CD4-positive, alpha-beta T cell treated with Interleukin-1 beta for 1 hour (primary cell): ENCODE results near the gene DPPA4.
"Not testable (repeated sequence)": the region's sequence is repeated elsewhere in the genome, so short reads cannot be mapped to it uniquely, and the experiment has no call there.

ENCODE experiments used
- DNase-seq, 2 donors: peaks; one replicate each; pipeline ENCODE4 v3.0.0-alpha.2; 2020 to 2022

DPPA4 gene, protein sequence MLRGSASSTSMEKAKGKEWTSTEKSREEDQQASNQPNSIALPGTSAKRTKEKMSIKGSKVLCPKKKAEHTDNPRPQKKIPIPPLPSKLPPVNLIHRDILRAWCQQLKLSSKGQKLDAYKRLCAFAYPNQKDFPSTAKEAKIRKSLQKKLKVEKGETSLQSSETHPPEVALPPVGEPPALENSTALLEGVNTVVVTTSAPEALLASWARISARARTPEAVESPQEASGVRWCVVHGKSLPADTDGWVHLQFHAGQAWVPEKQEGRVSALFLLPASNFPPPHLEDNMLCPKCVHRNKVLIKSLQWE

DNA sequence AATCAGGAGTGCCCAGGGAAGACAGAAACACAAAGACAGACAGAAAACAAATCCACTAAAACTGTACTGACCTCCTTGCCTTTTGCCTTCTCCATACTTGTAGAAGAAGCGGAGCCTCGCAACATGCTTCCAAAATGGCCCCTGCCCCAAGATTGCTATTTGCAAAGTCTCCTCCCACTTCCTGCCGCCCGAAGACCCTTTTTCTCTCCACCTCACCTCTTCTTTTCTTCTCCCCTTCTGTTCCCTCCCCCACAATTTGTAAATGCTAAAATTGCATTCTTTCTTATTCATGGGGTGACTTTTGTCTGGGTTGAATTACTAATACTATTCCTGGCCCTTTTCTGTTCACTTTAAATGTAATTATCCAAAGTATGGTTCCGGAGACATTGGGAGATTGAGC, at the start of gene DPPA4:
TSS of gene DPPA4 (minus strand) at position 154 of the 400 bp plus-strand sequence. CDS start at position 125, 29 bp downstream.
- no peak for DNase-seq

DNA sequence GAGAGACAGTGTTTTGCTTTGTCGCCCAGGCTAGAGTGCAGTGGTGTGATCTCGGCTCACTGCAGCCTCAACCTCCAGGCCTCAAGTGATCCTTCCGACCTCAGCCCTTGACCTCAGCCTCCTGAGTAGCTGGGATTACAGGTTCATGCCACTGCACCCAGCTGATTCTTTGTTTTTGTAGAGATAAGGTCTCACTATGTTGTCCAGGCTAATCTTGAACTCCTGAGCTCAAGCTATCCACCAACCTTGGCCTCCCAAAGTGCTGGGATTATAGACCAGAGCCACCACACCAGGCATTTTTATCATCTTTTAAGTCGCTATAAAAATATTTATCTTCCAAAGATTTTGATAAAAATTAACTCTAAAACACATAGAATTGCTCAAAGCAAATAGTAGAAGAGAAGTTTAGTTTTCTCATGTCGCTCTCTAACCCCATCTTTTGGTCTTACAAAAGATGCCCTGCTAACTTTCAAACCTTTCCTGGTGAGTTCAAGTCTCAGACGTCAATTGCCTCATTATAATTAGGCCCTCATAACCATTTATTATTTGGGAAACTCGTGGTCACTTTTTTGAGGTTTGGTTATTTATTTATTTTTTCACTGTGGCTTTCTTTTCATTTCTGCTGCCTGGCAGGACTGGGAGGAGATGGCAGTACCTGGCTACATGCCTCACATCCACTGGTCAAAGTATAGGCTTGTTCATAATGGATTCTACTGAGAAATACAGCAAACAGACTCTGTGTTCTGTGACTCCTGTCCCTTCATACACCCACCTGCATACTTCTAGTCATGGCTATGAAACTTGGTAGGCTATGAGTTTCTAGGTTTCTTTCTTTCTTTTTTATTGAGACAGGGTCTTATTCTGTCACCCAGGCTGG, 48.3 kb upstream of the DPPA4 start:
- DNase-seq: no peak

DNA sequence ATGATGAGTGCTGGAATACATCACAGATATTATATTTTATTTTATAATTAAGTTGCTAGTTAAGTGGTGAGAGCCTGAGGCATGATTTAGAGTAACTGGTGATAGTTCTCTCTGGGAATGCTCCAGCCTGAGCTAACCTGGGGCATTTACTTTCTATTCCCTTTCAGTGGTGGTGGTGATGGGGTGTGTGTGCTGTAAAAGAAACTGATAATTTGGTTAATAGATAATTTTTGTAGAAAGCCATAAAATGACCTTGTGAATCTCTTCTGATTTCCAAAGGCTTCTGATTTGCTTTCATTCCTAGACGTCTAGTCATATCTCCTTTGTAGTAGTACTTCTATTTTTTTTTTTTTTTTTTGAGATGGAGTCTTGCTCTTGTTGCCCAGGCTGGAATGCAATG, 46.8 kb upstream of the DPPA4 start:
- DNase-seq: no peak

DNA sequence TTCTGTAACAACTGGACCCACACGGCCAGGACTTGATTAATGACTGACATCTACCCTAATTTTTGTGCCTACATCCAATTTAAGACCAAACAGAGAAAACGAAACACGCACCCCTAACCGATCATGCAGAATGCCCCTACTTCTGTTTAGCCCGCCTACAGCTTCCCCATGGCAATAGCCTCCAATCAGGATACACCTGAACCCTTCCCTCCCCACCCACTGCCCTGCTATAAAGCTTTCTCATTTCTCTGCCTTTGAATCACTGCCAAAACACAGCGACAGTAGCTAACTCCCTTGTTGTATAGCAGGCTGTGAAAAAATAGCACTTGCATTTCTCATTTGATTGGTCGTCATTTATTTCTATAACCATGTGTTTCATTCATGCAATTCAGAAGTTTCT, 45.2 kb upstream of the DPPA4 start:
- no peak for DNase-seq

DNA sequence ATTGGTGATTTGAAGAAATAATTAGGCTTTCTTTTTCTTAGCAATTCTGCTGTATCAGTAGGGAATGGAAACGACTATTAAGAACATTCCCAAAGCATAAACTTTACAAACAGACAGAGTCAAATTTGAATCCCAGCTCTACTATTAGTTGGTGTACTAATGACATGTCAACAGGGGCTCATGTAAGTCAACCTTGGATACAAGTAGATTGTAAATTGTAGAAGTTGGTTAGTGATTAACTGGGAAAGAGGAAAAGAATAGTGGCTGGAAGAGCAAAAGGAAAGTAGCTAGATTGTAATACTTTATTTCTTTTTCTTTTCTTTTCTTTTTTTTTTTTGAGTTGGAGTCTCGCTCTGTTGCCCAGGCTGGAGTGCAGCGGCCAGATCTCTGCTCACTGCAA, 38.6 kb upstream of the DPPA4 start:
- DNase-seq: no peak

DNA sequence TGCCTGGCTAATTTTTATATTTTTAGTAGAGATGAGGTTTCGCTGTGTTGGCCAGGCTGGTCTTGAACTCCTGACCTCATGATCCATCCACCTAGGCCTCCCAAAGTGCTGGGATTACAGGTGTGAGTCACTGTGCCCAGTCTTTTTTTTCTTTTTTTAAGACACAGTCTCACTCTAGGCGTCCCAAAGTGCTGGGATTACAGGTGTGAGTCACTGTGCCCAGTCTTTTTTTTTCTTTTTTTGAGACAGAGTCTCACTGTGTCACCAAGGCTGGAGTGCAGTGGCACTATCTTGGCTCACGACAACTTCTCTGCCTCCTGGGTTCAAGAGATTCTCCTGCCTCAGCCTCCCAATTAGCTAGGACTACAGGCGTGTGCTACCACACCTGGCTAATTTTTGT, 37.1 kb upstream of the DPPA4 start:
- not testable (repeated sequence) for DNase-seq

DNA sequence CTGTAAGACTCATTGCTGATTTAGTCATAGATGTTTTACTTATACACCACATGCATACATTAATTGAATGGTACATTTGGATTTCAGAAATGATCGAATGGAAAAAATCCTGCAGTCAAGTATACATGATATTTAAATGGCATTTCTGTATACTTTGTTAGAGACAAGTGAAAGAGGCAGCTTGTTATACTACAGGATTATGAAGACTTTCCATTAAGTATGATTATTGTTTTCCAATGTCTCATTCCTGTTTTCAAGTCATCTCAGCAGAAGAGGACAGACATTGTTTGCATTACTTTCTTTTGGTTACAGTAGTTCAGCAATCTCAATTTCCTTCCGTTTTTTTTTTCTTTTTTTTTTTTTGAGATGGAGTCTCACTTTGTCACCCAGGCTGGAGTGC, 36.6 kb upstream of the DPPA4 start:
- no peak for DNase-seq

DNA sequence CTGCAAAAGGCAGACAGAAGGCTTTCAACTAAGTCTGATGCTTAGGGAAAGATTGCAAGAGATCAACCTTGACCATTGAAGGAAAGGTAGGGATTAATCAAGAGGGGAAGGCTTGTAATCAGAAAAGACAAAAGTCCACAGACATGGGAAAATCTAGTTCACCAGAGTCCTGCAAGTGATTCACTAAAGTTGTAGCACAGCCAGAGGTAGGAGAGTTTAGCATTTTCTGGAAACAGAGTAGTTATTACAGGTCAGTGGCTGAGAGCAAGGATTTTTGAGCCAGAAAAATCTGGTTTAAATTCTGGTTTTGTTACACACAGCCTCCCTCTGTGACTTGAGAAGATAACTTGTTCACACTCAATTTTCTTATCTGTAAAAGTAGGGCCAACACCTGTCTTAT, 35.3 kb upstream of the DPPA4 start:
- no peak for DNase-seq

DNA sequence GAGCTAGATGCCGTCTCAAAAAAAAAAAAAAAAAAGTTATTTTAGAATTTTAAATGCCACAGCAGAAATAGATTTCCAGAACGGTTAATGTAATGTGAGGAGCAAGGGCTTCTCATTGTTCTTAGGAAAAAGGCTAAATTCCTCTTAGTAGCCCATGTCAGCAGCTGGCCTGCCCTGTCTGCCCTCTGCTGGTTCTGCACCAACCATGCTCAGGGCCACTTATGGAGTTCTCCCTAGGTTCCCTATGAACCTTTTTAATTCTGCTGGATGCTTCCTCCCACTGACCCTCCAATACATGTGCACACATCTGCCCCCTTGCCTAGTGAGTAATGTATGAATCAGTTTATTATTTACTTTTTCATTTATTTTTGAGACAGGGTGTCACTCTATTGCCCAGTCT, 32.2 kb upstream of the DPPA4 start:
- DNase-seq: no peak

DNA sequence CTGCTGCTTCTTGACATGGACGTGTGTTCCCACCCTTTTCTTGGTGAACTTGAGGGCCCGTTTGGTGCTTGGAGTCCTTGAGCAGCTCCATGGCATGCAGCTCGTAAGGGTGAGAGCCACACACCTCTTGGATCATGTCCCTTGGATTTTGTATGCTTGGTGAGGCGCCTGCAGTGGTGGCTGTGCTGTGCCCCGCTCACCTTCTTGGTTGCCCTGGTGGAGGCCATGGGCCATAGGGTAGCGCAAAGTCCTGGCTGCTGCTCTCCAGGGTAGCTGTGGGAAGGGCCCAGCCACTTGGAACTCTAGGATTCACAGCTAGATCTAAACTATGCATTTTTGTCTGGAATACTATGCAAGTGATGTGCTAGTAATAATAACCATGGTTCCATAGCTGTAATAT, 26.7 kb upstream of the DPPA4 start:
- DNase-seq: no peak

DNA sequence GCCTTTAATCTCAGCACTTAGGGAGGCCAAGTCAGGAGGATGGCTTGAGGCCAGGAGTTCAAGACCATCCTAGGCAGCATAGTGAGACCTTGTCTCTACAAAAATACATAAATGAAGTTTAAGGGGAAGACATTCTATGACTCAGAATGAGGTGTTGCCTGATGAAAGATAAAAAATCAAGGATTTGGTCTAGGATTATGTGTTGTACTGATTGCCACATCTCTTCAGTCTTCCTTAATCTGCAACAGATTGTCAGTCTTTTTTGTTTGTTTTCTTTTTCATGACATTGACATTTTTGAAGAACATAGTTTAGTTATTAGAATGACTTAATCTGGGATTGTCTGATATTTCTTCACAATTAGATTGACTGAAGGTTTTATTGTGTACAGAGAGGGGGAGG, 26.3 kb upstream of the DPPA4 start:
- no peak for DNase-seq

DNA sequence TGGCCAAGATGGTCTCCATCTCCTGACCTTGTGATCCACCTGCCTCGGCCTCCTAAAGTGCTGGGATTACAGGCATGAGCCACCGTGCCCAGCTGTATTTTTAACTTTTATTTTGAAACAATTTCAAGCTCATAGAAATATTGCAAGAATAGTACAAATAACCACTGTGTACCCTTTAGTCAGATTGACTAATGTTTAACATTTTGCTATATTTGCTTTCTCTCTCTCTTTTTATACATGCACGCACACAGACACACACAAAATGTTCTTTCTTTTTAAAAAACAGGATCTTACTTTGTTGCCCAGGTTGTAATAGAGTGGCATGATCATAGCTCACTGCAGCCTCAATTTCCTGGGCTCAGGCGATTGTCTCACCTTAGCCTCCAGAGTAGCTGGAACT, 25.5 kb upstream of the DPPA4 start:
- no peak for DNase-seq

DNA sequence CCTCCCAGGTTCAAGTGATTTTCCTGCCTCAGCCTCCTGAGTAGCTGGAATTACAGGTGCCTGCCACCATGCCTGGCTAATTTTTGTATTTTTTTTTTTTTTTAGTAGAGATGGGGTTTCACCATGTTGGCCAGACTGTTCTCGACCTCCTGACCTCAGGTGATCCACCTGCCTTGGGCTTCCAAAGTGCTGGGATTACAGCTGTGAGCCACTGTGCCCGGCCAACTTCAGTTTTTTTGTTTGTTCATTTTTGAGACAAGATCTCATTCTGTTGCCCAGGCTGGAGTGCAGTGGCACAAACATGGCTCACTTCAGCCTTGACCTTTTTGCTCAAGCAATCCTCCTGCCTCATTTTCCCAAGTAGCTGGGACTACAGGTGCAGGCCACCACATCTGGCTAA, 21.5 kb upstream of the DPPA4 start:
- not testable (repeated sequence) for DNase-seq

DNA sequence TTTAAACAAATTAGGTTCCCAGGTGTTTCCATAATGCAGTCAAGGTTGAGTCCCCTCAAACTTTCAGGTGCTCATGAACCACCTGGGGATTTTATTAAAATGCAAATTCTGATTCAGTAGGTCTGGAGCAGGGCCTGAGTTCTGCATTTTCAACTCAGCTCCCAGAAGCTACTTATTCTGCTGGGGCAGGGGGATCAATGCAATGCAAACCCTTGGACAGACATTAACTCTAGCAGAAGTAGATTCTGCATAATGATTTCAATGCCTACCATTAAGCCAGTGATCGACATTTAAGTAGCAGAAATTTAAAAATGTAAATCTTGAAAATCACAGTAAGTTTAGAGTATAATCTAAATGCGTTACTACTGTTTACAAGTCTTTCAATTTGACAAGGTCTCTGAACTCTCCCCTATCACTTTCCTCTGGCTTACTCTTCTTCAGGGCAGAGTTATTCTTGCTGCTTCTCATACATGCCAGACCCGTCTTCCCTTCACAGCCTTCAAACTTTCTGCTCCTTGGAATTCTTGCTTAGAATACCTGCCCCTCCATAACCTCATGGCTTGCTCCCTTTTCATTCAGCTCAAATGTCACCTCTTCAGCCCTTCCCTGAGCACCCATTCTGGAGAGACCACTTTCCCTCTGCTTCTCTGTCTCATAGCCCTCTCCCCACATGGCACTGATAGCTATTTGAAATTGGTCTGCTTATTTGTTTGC, 19.3 kb upstream of the DPPA4 start:
- DNase-seq: no peak

DNA sequence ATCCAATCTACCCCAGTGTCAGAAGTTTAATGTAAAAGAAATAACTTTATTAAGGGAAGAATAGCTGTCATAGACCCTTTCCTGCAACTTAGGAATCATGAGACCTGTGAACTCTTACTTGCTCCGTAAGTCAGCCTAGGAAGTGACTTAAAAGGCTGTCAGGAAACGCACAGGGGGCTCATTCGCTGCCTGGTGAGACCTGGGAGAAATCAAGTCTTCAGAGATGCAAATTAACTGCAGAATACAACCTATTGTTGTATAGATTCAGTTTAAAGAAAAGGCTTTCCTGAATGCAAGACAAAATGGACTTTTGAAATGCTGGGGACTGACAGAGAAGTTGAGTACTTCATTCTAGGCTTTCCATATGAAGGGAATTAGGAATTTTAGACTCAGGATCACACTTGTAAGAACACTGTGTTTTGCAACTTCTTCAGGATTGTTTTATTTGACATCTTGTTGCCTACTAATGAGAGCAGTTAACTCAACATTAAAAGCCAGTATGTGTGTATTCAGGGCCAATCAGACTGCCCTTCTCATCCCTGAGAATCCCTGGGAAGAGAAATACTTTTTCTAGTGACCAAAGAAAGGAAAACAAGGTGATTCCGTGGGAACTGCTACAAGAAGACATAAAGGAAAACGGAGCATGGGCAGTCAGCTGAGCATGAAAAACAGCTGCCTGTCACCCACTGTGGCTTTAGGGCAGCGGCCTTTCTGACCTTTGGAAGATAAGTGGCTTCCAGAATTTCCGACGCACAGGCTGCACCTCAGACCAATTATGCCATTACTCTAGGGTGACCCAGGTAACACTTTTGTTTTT, 18.5 kb upstream of the DPPA4 start:
- no peak for DNase-seq

DNA sequence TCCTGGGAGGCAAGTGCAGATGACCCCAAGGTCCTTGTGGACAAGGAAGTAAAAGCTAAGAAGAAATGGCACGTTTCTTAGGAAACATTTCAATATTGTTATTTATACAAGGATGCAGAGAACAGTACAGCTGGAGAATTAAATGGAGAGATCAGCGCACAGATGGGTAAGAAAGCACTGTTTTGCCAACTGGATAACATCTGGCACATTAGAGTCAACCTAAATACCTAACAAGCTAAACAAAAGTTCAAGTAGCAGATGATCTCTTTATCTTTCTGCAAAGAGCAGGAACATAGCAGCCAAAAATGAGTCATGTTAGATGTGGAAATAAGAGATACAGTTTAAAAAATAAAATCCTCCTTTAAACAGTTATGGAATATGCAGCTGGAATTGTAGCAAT, 15.7 kb upstream of the DPPA4 start:
- no peak for DNase-seq

DNA sequence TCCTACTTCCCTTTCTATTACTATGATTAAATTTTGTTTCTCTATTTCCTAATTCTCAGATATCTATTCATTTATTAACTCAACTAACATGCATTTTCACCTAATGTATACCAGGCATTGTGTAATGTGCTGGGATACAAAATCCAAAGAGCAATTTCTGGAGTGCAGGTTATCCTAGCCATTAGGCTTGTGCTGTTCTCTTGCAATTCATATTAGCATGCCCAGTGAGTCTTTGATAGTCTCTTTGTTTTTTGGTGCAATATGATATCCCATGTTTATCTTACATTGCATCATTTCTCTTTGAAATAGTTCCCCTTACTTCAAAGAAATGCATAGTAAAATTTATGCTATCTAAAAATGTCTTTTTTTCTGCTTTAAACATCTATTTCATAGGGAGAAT, 13.9 kb upstream of the DPPA4 start:
- DNase-seq: no peak

DNA sequence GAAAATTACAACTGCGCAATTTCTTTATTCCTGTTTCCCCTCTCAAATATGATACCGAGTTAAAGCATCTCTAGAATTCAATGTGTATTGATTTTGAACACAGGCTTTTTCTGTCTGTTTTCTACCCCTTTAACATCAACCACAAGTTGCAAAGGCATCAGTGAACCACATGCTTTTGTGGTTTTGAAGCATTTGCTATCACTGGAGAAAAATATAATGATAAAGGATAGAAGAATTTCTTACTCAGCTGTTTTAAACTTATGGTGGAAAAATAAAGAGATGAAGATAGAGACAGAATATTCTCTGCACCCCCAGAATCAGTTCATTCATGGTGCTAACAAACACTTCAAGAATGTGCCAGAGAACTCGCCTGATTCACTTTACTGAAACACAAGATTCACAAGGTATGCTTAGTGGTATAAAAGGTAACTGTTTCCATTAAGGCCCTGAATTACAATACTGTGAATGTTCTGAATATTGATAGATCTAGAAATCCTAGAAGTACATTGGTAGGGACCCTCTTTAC, 9.5 kb upstream of the DPPA4 start:
- no peak for DNase-seq

DNA sequence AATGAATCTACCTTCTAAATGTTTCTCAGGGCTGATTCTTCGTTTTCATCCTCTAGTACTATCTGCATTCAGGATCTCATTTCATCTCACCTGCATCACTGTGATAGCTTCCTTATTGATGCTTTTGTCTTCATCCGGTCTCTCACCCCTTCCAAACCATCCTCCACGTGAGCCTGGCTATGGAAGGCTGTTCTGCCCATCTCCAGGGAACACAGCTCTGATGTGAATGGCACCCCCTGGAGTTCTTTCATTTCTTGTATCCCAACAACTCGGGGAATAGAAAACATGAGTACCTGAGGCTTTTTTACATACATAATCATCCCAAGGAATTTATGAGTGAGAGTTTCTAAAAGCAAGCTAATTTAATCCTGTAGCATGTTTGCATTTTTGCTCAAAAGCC, 8.8 kb upstream of the DPPA4 start:
- no peak for DNase-seq

DNA sequence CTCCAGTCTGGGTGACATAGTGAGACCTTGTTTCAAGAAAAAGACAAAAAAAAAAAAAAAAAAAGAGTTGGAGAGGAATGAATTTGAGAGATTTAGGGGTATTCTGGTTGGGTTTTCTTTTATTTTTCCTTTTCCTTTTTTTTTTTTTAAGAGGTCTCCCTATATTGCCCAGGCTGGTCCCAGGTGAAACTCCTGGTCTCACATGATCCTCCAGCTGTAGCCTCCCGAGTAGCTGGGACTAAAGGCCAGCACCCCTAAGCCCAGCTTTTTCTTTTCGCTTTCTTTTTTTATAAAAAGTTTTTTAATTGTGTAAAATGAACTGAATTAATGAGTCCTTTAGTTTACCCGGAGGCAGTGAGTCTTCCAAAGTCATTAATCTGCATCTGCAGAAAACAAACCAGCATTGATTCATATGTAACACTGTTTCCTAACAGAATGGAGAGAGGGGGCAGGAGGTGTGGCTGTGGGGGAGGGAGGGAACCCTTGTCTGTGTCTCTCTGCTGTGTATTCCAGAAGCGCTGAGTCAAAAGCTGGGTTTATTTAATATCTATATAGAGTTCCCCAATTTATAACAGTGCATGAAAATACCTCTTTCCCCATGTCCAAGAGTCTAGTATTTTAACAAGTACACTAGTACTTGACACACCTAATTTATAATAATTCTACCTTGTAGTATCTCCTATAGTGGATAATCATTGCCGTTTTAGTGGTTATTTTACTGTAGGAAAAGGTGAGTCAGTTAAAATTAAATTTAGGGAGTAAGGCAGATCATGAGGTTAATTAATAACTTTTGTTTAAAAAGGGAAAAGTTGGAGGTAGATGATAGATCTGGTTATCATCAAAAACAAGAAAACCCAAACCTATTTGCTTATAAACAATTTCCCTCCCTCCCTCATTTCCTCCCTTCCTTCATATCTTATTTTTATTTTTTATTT, 2.6 kb upstream of the DPPA4 start:
- no peak for DNase-seq

DNA sequence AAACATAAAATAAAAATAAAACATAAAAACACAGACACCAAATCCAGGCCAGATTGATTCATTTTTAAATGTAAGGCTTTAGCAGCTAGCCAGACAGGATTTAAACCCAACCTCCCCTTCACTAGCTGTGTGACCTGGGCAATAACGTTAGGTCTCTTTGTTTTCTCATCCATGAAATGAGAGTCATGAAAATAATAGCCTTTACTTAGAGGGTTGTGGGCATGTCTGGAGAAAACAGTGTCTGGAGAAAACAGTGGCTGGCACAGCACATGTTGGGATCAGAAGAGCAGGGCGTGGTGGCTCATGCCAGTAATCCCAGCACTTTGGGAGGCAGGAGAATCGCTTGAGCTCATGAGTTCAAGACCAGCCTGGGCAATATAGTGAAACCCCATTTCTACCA, 1.9 kb upstream of the DPPA4 start:
- no peak for DNase-seq
